Measurements from ENCODE around the gene SRC.

The SRC gene

GRCh38 chr20:37397076-37397953 lies 51.4 kb downstream of the SRC start:
- no peak for DNase-seq

GRCh38 chr20:37397954-37398749 lies 52.2 kb downstream of the SRC start:
- no peak for DNase-seq

- no peak for DNase-seq
These were observed 53.0 kb downstream of the SRC start for GRCh38 chr20:37398750-37399621.

GRCh38 chr20:37401282-37401929 lies 55.5 kb downstream of the SRC start:
- no peak for DNase-seq

- no peak for DNase-seq
These were observed 56.2 kb downstream of the SRC start for GRCh38 chr20:37401930-37402675.

- DNase-seq = no peak
These were observed 57.4 kb downstream of the SRC start for GRCh38 chr20:37403107-37404033.

- DNase-seq = no peak
These were observed 58.5 kb downstream of the SRC start for GRCh38 chr20:37404461-37404890.

GRCh38 chr20:37405351-37405897 lies 59.5 kb downstream of the SRC start:
- DNase-seq = no peak

GRCh38 chr20:37406010-37406998 lies 60.4 kb downstream of the SRC start:
- peak; percentile 69 to 86 (median 78) for DNase-seq

GRCh38 chr20:37407019-37407566 lies 61.2 kb downstream of the SRC start:
- DNase-seq = no peak

GRCh38 chr20:37407573-37408002 lies 61.6 kb downstream of the SRC start:
- DNase-seq = no peak

GRCh38 chr20:37408302-37409193 lies 62.6 kb downstream of the SRC start:
- DNase-seq = no peak

GRCh38 chr20:37411408-37412219 lies 65.7 kb downstream of the SRC start:
- DNase-seq = peak in 1 of 4 experiments; percentile 20

- DNase-seq = no peak
These were observed 67.0 kb downstream of the SRC start for GRCh38 chr20:37413023-37413334.

GRCh38 chr20:37413379-37413778 lies 67.4 kb downstream of the SRC start:
- no peak for DNase-seq

Data from suppressor macrophage (primary cell).